PFSK-1 (cell line): Measurements from ENCODE around the gene OR8D2. TPM values are rescaled to one million over a fixed set of nuclear protein-coding genes. Genes with fewer than 3 reads are reported as not detected.

Experiments used
- FOXP2 ChIP-seq: optimal IDR thresholded peaks from 2 replicates; pipeline ENCODE3; 2011; ENCODE audit warnings: borderline replicate concordance, control low read depth, inconsistent platforms; ENCODE audit not compliant: insufficient read depth; ENCODE audit errors: extremely low read length, extremely low read depth
- POLR2AphosphoS5 ChIP-seq: IDR thresholded peaks from 2 replicates; pipeline ENCODE4 v1.6.1; 2012; ENCODE audit warnings: low read depth, mild to moderate bottlenecking, control low read depth, low read length, moderate library complexity
- REST ChIP-seq, 2 experiments: IDR thresholded peaks; 2 replicates each; pipeline versions ENCODE4 v1.6.1 to v1.8.0; 2011 to 2012; ENCODE audit warnings: low read depth in 2 of 2, low read length in 2 of 2, control low read depth in 1 of 2, inconsistent platforms in 1 of 2, mild to moderate bottlenecking in 1 of 2, moderate library complexity in 1 of 2; ENCODE audit not compliant: insufficient read depth in 1 of 2
- SIN3A ChIP-seq: IDR thresholded peaks from 2 replicates; pipeline ENCODE4 v1.6.1; 2012; ENCODE audit warnings: mild to moderate bottlenecking, low read length, moderate library complexity, borderline replicate concordance; ENCODE audit not compliant: insufficient read depth
- TAF1 ChIP-seq: IDR thresholded peaks from 2 replicates; pipeline ENCODE4 v1.6.1; 2012; ENCODE audit warnings: low read length, control low read depth, borderline replicate concordance; ENCODE audit not compliant: insufficient read depth
- polyA plus RNA-seq: library from polyadenylated mRNA; unstranded; fragments of >200 nt; gene quantifications from one replicate; pipeline ENCODE4 v1.2.1, GENCODE V29; 2012; ENCODE audit warnings: low read depth, missing spikeins; ENCODE audit not compliant: insufficient read length

The OR8D2 gene, protein sequence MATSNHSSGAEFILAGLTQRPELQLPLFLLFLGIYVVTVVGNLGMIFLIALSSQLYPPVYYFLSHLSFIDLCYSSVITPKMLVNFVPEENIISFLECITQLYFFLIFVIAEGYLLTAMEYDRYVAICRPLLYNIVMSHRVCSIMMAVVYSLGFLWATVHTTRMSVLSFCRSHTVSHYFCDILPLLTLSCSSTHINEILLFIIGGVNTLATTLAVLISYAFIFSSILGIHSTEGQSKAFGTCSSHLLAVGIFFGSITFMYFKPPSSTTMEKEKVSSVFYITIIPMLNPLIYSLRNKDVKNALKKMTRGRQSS
- polyA plus RNA-seq, result not detected

- TF ChIP-seq FOXP2 (no peak), TAF1 (no peak), POLR2AphosphoS5 (no peak), SIN3A (no peak), REST (IDR thresholded peaks at IDR 0.05; ENCODE audit: insufficient read depth in 1 of 2, low read depth in 2 of 2, low read length in 2 of 2) (no peak)
Measured at GRCh38 chr11:124320097-124320496, at the start of gene OR8D2. TSS of gene OR8D2 (minus strand) at chr11:124320197. CDS start at chr11:124320197, 0 bp downstream.

DNA sequence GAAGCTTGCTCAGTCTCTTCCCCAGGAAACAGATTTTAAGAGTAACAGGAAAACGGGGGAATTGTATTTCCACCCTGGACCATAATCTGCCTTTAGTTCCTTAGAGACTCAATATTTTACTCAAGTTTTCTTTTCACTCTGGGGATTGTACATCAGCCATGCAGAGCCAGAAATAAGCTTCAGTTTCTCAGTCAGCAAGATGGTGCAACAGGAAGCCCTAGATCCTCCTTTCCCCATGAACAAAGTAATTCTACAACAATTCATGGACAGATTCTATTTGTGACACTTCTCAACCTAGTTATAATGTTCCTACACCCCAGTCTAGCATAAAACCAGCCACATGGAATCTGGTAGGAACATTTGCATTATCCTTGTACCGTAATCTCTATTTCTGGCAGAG is 39.6 kb upstream of the OR8D2 start:
- no peak for TF ChIP-seq POLR2AphosphoS5
- no peak for TF ChIP-seq SIN3A
- no peak for TF ChIP-seq REST (IDR thresholded peaks at IDR 0.05; ENCODE audit: insufficient read depth in 1 of 2, low read depth in 2 of 2, low read length in 2 of 2)
- TF ChIP-seq TAF1, result no peak
- TF ChIP-seq FOXP2, result no peak

DNA sequence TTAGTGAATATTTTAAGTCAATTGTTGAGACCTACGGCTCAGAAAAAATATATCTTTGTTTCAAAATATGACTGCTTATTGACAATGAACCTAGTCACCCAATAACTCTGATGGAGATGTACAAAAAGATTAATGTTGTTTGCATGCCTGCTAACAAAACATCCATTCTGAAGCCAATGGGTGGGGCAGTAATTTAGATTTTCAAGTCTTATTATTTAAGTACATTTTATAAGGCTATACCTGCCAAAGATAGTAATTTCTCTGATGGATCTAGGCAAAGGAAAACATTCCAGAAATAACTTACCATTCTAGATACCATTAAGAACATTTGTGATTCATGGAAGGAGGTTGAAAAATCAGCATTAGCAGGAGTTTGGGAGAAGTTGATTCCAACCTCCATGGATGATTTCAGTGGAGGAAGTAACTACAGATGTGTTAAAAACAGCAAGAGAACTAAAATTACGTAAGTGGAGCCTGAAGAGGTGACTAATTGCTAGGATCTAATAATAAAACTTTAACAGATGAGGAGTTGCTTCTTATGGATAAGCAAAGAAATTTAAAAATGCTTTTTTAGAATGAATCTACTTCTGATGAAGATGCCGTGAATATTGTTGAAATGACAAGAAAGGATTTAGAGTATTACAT is 26.4 kb upstream of the OR8D2 start:
- TF ChIP-seq POLR2AphosphoS5 (no peak), REST (IDR thresholded peaks at IDR 0.05; ENCODE audit: insufficient read depth in 1 of 2, low read depth in 2 of 2, low read length in 2 of 2) (no peak), TAF1 (no peak), SIN3A (no peak), FOXP2 (no peak)

- no peak for TF ChIP-seq FOXP2
- no peak for TF ChIP-seq SIN3A
- TF ChIP-seq POLR2AphosphoS5, result no peak
- TF ChIP-seq REST (IDR thresholded peaks at IDR 0.05; ENCODE audit: insufficient read depth in 1 of 2, low read depth in 2 of 2, low read length in 2 of 2), result no peak
- no peak for TF ChIP-seq TAF1
Measured at GRCh38 chr11:124344346-124344745, 24.3 kb upstream of the OR8D2 start.
